ENCODE measurements around the gene KCNJ2.

DNA sequence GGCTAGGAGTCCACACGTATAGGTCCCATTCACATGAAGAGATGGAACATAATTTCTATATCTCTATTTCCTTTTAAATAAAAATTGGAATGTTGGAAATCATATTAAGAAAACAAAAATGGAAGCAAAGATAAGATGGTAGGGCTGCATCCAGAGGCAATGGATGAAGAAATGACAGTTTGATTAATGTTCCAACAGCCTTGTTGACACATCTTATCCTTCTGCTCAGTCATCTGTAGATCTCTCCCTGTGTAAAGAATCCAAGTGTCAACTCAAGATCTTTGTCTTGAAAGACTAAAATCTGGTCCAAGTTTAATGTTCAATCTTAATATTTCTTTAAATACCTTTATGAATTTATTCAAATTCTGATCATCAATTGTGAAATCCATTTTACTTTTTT lies 7.8 kb upstream of the KCNJ2 start:
- TF ChIP-seq POLR2A (IDR thresholded peaks at IDR 0.05), result no peak
- TF ChIP-seq, protein P1, sequence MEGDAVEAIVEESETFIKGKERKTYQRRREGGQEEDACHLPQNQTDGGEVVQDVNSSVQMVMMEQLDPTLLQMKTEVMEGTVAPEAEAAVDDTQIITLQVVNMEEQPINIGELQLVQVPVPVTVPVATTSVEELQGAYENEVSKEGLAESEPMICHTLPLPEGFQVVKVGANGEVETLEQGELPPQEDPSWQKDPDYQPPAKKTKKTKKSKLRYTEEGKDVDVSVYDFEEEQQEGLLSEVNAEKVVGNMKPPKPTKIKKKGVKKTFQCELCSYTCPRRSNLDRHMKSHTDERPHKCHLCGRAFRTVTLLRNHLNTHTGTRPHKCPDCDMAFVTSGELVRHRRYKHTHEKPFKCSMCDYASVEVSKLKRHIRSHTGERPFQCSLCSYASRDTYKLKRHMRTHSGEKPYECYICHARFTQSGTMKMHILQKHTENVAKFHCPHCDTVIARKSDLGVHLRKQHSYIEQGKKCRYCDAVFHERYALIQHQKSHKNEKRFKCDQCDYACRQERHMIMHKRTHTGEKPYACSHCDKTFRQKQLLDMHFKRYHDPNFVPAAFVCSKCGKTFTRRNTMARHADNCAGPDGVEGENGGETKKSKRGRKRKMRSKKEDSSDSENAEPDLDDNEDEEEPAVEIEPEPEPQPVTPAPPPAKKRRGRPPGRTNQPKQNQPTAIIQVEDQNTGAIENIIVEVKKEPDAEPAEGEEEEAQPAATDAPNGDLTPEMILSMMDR (IDR thresholded peaks at IDR 0.05), result no peak
